ENCODE data around the gene NSDHL. TPM values are rescaled to one million over a fixed set of nuclear protein-coding genes. Genes with fewer than 3 reads are reported as not detected.

The NSDHL gene
- total and polyA plus RNA-seq, 2 of the 4 experiments (the other 2 are of a cell fraction): 22.8 to 26.0 TPM

DNA sequence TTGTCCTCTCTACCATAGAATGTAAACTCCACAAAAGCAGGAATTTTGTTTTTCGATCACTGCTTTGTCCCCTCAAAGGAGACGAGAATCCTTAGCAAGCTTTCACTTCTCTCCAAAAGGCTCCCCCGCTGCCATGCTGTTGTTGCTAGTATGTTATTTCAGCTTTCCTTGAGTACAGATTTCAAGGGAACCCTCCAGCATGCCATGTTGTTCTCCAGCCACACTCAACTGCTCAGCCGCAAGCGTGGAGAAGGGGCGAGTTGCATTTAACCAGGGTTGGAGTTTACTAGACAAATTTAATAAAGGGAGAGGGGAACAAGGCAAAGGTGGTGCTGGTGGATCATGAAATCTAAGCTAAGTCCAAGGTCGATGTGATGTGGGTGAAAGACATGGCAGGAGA is 23.1 kb downstream of the NSDHL start:
- Histone ChIP-seq H2BK20ac (ENCODE audit: low read depth, low read length) (no peak overlapping the region), H3K4me3 (ENCODE audit: insufficient read depth, low read depth, low read length) (no peak overlapping the region), H4K8ac (ENCODE audit: low read depth in 2 of 2, low read length in 2 of 2) (no peak overlapping the region), H3K36me3 (ENCODE audit: control insufficient read depth, insufficient read depth, low read length) (peaks cover 13% of the 10 kb centered on the region), H3K9ac (ENCODE audit: low read depth, low read length) (no peak overlapping the region), H3K18ac (ENCODE audit: low read depth, low read length) (no peak overlapping the region), H2AFZ (replicated peaks; ENCODE audit: low read length, poor library complexity) (no peak overlapping the region), H4K20me1 (ENCODE audit: insufficient read depth, low read length) (no peaks in the 10 kb centered on the region), H2BK120ac (ENCODE audit: low read depth, low read length) (no peak overlapping the region), H3K27ac (ENCODE audit: insufficient read depth, low read length) (no peak overlapping the region), H3K56ac (ENCODE audit: extremely low read depth, insufficient read depth, low read length) (no peak overlapping the region), H2BK5ac (ENCODE audit: low read depth, low read length, poor library complexity, severe bottlenecking) (no peak overlapping the region), H3K9me1 (ENCODE audit: insufficient read depth, low read length) (no peaks in the 10 kb centered on the region), H3K79me1 (ENCODE audit: low read depth in 1 of 2, low read length in 2 of 2) (no peaks in the 10 kb centered on the region), H3K4me2 (ENCODE audit: low read depth, low read length) (no peak overlapping the region), H4K91ac (ENCODE audit: insufficient read depth, low read depth, low read length) (no peak overlapping the region), H3K4me1 (ENCODE audit: control insufficient read depth, insufficient read depth, low read length) (no peaks in the 10 kb centered on the region), H3K4ac (ENCODE audit: low read depth, low read length) (no peak overlapping the region), H3K14ac (replicated peaks; ENCODE audit: low read depth, low read length) (no peak overlapping the region), H4K5ac (ENCODE audit: low read depth, low read length) (no peak overlapping the region), H2AK9ac (replicated peaks; ENCODE audit: low read depth, low read length, poor library complexity) (no peak overlapping the region), H3K23ac (ENCODE audit: low read depth, low read length) (no peak overlapping the region), H3K9me3 (ENCODE audit: control insufficient read depth, insufficient read depth, low read length) (no peaks in the 10 kb centered on the region), H2BK15ac (ENCODE audit: low read depth, low read length) (no peak overlapping the region), H3K27me3 (ENCODE audit: control insufficient read depth, insufficient read depth, low read length) (no peaks in the 10 kb centered on the region), H2AK5ac (ENCODE audit: low read depth, low read length) (no peak overlapping the region)
- CTCF ChIA-PET: no interaction called here
- no peak for DNase-seq
- POLR2A ChIA-PET (ENCODE audit: unreplicated experiment): no interaction called here
- dilution Hi-C loops (cut with HindIII; ENCODE audit: low sequenced_read_pairs, unreplicated experiment) (no loop called here), in situ Hi-C loops (cut with MboI; ENCODE audit: low sequenced_read_pairs) (no loop called here), intact Hi-C loops (cut with micrococcal nuclease) (no loop called here)
- ATAC-seq (ENCODE audit: low read depth): no peak
- no peak for TF ChIP-seq MAZ (IDR thresholded peaks at IDR 0.05; ENCODE audit: borderline replicate concordance, low read depth, low read length)
- TF ChIP-seq, protein P1, sequence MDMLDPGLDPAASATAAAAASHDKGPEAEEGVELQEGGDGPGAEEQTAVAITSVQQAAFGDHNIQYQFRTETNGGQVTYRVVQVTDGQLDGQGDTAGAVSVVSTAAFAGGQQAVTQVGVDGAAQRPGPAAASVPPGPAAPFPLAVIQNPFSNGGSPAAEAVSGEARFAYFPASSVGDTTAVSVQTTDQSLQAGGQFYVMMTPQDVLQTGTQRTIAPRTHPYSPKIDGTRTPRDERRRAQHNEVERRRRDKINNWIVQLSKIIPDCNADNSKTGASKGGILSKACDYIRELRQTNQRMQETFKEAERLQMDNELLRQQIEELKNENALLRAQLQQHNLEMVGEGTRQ (IDR thresholded peaks at IDR 0.05; ENCODE audit: low read depth, low read length): no peak
- TF ChIP-seq CHD1 (IDR thresholded peaks at IDR 0.05; ENCODE audit: low read depth, low read length): no peak
- TF ChIP-seq CEBPB (IDR thresholded peaks at IDR 0.05; ENCODE audit: low read depth, low read length): no peak
- TF ChIP-seq, protein P2, sequence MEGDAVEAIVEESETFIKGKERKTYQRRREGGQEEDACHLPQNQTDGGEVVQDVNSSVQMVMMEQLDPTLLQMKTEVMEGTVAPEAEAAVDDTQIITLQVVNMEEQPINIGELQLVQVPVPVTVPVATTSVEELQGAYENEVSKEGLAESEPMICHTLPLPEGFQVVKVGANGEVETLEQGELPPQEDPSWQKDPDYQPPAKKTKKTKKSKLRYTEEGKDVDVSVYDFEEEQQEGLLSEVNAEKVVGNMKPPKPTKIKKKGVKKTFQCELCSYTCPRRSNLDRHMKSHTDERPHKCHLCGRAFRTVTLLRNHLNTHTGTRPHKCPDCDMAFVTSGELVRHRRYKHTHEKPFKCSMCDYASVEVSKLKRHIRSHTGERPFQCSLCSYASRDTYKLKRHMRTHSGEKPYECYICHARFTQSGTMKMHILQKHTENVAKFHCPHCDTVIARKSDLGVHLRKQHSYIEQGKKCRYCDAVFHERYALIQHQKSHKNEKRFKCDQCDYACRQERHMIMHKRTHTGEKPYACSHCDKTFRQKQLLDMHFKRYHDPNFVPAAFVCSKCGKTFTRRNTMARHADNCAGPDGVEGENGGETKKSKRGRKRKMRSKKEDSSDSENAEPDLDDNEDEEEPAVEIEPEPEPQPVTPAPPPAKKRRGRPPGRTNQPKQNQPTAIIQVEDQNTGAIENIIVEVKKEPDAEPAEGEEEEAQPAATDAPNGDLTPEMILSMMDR (conservative IDR thresholded peaks at IDR 0.05; ENCODE audit: low read depth, low read length): no peak
- no peak for TF ChIP-seq MXI1 (IDR thresholded peaks at IDR 0.05; ENCODE audit: borderline replicate concordance, low read depth, low read length)
- no peak for TF ChIP-seq BHLHE40 (IDR thresholded peaks at IDR 0.05; ENCODE audit: low read depth, low read length)
- TF ChIP-seq MAFK (IDR thresholded peaks at IDR 0.05; ENCODE audit: low read depth, low read length): no peak
- TF ChIP-seq, protein P3, sequence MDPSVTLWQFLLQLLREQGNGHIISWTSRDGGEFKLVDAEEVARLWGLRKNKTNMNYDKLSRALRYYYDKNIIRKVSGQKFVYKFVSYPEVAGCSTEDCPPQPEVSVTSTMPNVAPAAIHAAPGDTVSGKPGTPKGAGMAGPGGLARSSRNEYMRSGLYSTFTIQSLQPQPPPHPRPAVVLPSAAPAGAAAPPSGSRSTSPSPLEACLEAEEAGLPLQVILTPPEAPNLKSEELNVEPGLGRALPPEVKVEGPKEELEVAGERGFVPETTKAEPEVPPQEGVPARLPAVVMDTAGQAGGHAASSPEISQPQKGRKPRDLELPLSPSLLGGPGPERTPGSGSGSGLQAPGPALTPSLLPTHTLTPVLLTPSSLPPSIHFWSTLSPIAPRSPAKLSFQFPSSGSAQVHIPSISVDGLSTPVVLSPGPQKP (IDR thresholded peaks at IDR 0.05; ENCODE audit: borderline replicate concordance, low read depth, low read length): no peak
- no peak for TF ChIP-seq NFE2L2 (IDR thresholded peaks at IDR 0.05; ENCODE audit: low read depth, low read length)
- no peak for TF ChIP-seq RCOR1 (IDR thresholded peaks at IDR 0.05; ENCODE audit: insufficient replicate concordance, low read length)
- no peak for TF ChIP-seq RAD21 (IDR thresholded peaks at IDR 0.05; ENCODE audit: low read length)
- TF ChIP-seq POLR2A (IDR thresholded peaks at IDR 0.05; ENCODE audit: low read depth, low read length): no peak
- TF ChIP-seq RFX5 (IDR thresholded peaks at IDR 0.05; ENCODE audit: low read depth, low read length): no peak
- no peak for TF ChIP-seq FOS (IDR thresholded peaks at IDR 0.05; ENCODE audit: low read depth, low read length)
- no peak for TF ChIP-seq SMC3 (IDR thresholded peaks at IDR 0.05; ENCODE audit: low read depth, low read length)
- no CpG with 5 or more reads among the region's 7 CpGs for WGBS, 2 experiments (ENCODE audit: extremely low coverage in 2 of 2, insufficient read length in 1 of 2)
- no TSS peak for BruUV-seq (replicated peaks)
